Measurements from ENCODE around the gene DCLRE1B. TPM values are rescaled to one million over a fixed set of nuclear protein-coding genes. Genes with fewer than 3 reads are reported as not detected.

Gene DCLRE1B
- polyA plus RNA-seq, 1 donor (not counting 4 experiments of a cell fraction or from before 2014, with no cell fraction given): 5.4 TPM

DNA sequence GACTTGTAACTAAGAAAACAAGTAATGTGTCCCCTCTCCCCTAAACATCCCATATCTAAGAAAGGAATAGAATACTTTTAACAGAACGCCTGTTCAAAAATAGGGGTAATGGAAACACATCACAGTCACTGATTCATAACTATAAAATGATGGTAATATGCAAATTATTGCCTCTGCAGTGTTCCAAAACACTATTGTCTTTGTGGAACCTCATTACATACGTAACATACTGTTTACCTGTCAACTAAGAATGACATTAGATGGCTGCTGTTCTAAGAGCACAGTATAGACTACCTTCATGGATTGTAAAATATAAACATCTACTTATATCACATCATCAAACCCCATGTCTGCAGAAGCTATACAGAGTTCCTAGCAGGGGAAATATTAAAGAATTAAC is 14.3 kb upstream of the DCLRE1B start:
- H3K4me3 ChIP-seq (ENCODE audit: control insufficient read depth in 2 of 3, extremely low read depth in 1 of 3, insufficient read depth in 2 of 3, low read depth in 1 of 3, low read length in 3 of 3): no peak overlapping the region
- H3K9me3 ChIP-seq (ENCODE audit: control insufficient read depth, low read depth, low read length): no peaks in the 10 kb centered on the region
- H4K20me1 ChIP-seq (ENCODE audit: control insufficient read depth, extremely low read depth, insufficient read depth, low read length): no peaks in the 10 kb centered on the region
- H2AFZ ChIP-seq (ENCODE audit: control insufficient read depth, low read length): no peak overlapping the region
- dilution Hi-C loops (cut with MboI; ENCODE audit: extremely low pct_ligation_motif_present, low sequenced_read_pairs): no loop called here
- H3K9ac ChIP-seq (ENCODE audit: control insufficient read depth, extremely low read depth, insufficient read depth, low read length): no peak overlapping the region
- no peaks in the 10 kb centered on the region for H3K79me2 ChIP-seq (ENCODE audit: control insufficient read depth, insufficient read depth, low read length)
- peaks cover 11% of the 10 kb centered on the region for H3K4me1 ChIP-seq (ENCODE audit: control insufficient read depth, extremely low read depth, insufficient read depth, low read length)
- DNase-seq (ENCODE audit: low read depth, low spot score) (no peak), FAIRE-seq (no peak)
- H3K27ac ChIP-seq (ENCODE audit: control insufficient read depth, insufficient read depth, low read length): no peak overlapping the region
- TF ChIP-seq EZH2 (IDR thresholded peaks at IDR 0.05; ENCODE audit: low read length): no peak
- TF ChIP-seq, protein P1, sequence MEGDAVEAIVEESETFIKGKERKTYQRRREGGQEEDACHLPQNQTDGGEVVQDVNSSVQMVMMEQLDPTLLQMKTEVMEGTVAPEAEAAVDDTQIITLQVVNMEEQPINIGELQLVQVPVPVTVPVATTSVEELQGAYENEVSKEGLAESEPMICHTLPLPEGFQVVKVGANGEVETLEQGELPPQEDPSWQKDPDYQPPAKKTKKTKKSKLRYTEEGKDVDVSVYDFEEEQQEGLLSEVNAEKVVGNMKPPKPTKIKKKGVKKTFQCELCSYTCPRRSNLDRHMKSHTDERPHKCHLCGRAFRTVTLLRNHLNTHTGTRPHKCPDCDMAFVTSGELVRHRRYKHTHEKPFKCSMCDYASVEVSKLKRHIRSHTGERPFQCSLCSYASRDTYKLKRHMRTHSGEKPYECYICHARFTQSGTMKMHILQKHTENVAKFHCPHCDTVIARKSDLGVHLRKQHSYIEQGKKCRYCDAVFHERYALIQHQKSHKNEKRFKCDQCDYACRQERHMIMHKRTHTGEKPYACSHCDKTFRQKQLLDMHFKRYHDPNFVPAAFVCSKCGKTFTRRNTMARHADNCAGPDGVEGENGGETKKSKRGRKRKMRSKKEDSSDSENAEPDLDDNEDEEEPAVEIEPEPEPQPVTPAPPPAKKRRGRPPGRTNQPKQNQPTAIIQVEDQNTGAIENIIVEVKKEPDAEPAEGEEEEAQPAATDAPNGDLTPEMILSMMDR (optimal IDR thresholded peaks at IDR 0.05 in 1 of 3, IDR thresholded peaks at IDR 0.05 in 1 of 3, conservative IDR thresholded peaks at IDR 0.05 in 1 of 3; ENCODE audit: extremely low read depth in 1 of 3, insufficient read depth in 2 of 3, low read length in 3 of 3): no peak
- no peaks in the 10 kb centered on the region for H3K9me1 ChIP-seq (ENCODE audit: control insufficient read depth, extremely low read depth, insufficient read depth, low read length)
- H3K36me3 ChIP-seq (ENCODE audit: control insufficient read depth in 2 of 2, extremely low read depth in 1 of 2, insufficient read depth in 2 of 2, low read length in 2 of 2): peaks cover 0 to 4% of the 10 kb centered on the region in 2 experiments
- H3K27me3 ChIP-seq (ENCODE audit: control insufficient read depth, extremely low read depth, insufficient read depth, low read length): no peaks in the 10 kb centered on the region
- no peak overlapping the region for H3K4me2 ChIP-seq (ENCODE audit: control insufficient read depth, extremely low read depth, insufficient read depth, low read depth, low read length)

- peaks cover 0 to 4% of the 10 kb centered on the region in 2 experiments for H3K36me3 ChIP-seq (ENCODE audit: control insufficient read depth in 2 of 2, extremely low read depth in 1 of 2, insufficient read depth in 2 of 2, low read length in 2 of 2)
- no peaks in the 10 kb centered on the region for H3K9me1 ChIP-seq (ENCODE audit: control insufficient read depth, extremely low read depth, insufficient read depth, low read length)
- no peaks in the 10 kb centered on the region for H3K9me3 ChIP-seq (ENCODE audit: control insufficient read depth, low read depth, low read length)
- no peak overlapping the region for H2AFZ ChIP-seq (ENCODE audit: control insufficient read depth, low read length)
- no peak for TF ChIP-seq EZH2 (IDR thresholded peaks at IDR 0.05; ENCODE audit: low read length)
- TF ChIP-seq, protein P1 (optimal IDR thresholded peaks at IDR 0.05 in 1 of 3, IDR thresholded peaks at IDR 0.05 in 1 of 3, conservative IDR thresholded peaks at IDR 0.05 in 1 of 3; ENCODE audit: extremely low read depth in 1 of 3, insufficient read depth in 2 of 3, low read length in 3 of 3): no peak
- FAIRE-seq: no peak
- peaks cover 11% of the 10 kb centered on the region for H3K4me1 ChIP-seq (ENCODE audit: control insufficient read depth, extremely low read depth, insufficient read depth, low read length)
- no peak overlapping the region for H3K27ac ChIP-seq (ENCODE audit: control insufficient read depth, insufficient read depth, low read length)
- H3K4me2 ChIP-seq (ENCODE audit: control insufficient read depth, extremely low read depth, insufficient read depth, low read depth, low read length): no peak overlapping the region
- dilution Hi-C loops (cut with MboI; ENCODE audit: extremely low pct_ligation_motif_present, low sequenced_read_pairs): no loop called here
- no peaks in the 10 kb centered on the region for H4K20me1 ChIP-seq (ENCODE audit: control insufficient read depth, extremely low read depth, insufficient read depth, low read length)
- no peak overlapping the region for H3K9ac ChIP-seq (ENCODE audit: control insufficient read depth, extremely low read depth, insufficient read depth, low read length)
- no peak for DNase-seq (ENCODE audit: low read depth, low spot score)
- H3K4me3 ChIP-seq (ENCODE audit: control insufficient read depth in 2 of 3, extremely low read depth in 1 of 3, insufficient read depth in 2 of 3, low read depth in 1 of 3, low read length in 3 of 3): no peak overlapping the region
- no peaks in the 10 kb centered on the region for H3K27me3 ChIP-seq (ENCODE audit: control insufficient read depth, extremely low read depth, insufficient read depth, low read length)
- no peaks in the 10 kb centered on the region for H3K79me2 ChIP-seq (ENCODE audit: control insufficient read depth, insufficient read depth, low read length)
These were observed 13.4 kb upstream of the DCLRE1B start for GRCh38 chr1:113891631-113892220.
